Activated naive CD4-positive, alpha-beta T cell treated with anti-CD3 and anti-CD28 coated beads, Interleukin-2, amount 50 U/mL, for 72 hours (primary cell): Measurements from ENCODE around the gene IGF2R. TPM values are rescaled to one million over a fixed set of nuclear protein-coding genes. Genes with fewer than 3 reads are reported as not detected.
"Not testable (repeated sequence)": the region's sequence is repeated elsewhere in the genome, so short reads cannot be mapped to it uniquely, and the experiment has no call there.

Experiments
- ATAC-seq, 2 donors: fragments of 150-1000 bp; cut with Tn5 transposase; 2 replicates each; pipeline ENCODE4 v1.10.0; 2021; ENCODE audit warnings: mild to moderate bottlenecking in 2 of 2, moderate library complexity in 2 of 2
- DNase-seq, 2 donors: peaks; one replicate each; pipeline ENCODE4 v3.0.0; 2021 to 2022; ENCODE audit warnings: low spot score in 2 of 2
- H3K27ac Mint-ChIP-seq, 2 donors: one replicate each; pipeline ENCODE4 v1.8.0; 2022; ENCODE audit warnings: mild to moderate bottlenecking in 2 of 2, mixed read lengths in 2 of 2
- H3K36me3 Mint-ChIP-seq, 2 donors: one replicate each; pipeline ENCODE4 v1.8.0; 2022; ENCODE audit warnings: mixed read lengths in 2 of 2
- H3K9me3 Mint-ChIP-seq, 2 donors: one replicate each; pipeline ENCODE4 v1.8.0; 2022; ENCODE audit warnings: mixed read lengths in 2 of 2
- total RNA-seq, 2 donors: library from RNA; stranded (reverse); gene quantifications; one replicate each; pipeline ENCODE4 v1.2.3, GENCODE V29; 2022

The IGF2R gene
- total RNA-seq, 2 donors from 2014 or later, result 73.8 to 105 TPM

DNA sequence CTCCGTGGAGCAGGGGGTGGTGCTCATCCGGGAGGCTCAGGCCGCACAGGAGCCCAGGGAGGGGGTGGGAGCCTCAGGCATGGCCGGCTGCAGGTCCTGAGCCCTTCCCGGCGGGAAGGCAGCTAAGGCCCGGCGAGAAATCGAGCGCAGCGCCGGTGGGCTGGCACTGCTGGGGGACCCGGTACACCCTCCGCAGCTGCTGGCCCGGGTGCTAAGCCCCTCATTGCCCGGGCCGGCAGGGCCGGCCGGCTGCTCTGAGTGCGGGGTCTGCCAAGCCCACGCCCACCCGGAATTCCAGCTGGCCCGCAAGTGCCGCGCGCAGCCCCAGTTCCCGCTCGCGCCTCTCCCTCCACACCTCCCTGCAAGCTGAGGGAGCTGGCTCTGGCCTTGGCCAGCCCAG, 145.7 kb downstream of the IGF2R start:
- not testable (repeated sequence) for H3K27ac Mint-ChIP-seq, ATAC-seq, H3K9me3 Mint-ChIP-seq, DNase-seq
- peaks cover 4 to 12% of the 10 kb centered on the region in 2 donors for H3K36me3 Mint-ChIP-seq

DNA sequence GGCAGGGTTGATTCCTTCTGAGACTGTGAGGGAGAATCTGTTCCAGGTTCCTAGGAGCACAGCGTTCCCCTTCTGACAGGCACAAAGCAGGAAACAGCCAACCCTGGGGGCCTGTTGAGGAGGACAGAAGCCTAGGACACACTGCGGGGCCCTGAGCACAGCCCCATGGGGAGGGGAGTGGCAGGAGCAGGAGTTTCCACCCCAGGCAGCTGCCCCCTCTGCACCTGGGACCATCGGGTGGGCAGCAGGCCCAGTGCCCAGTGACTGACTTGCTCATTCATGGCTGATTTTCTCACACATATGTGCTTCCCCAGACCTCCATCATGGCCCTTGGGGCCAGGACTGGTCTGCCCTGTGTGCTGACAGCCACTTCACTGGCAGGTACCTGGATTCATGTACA, 146.5 kb downstream of the IGF2R start:
- DNase-seq, result no peak

DNA sequence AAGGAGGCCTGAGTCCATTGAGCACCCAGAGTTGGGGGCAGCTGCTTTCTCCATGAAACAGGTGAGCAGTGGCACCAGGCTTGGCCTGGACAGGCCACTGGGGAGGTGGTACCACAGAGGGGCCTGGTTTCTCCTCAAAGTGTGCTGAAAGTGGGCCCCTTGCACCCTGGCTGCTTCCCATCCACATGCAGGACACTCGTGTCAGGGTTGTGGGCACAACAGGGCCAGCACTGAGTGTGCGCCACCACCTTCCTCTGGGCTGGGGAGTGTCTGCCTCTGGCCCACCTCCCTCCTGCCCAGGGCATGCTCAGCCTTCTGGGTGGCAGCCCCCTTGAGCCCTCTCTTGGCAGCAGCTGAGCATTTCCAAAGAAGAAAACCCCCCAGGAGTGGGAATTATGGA, 147.5 kb downstream of the IGF2R start:
- ATAC-seq, result no peak

More for the DNA sequence above, 146.5 kb downstream of the IGF2R start:
- H3K27ac Mint-ChIP-seq, result peak overlapping the region in 1 of 2 donors; percentile 14
- H3K9me3 Mint-ChIP-seq, result peaks cover 4 to 5% of the 10 kb centered on the region in 2 donors
- H3K36me3 Mint-ChIP-seq, result peaks cover 5 to 12% of the 10 kb centered on the region in 2 donors
- ATAC-seq, result no peak

DNA sequence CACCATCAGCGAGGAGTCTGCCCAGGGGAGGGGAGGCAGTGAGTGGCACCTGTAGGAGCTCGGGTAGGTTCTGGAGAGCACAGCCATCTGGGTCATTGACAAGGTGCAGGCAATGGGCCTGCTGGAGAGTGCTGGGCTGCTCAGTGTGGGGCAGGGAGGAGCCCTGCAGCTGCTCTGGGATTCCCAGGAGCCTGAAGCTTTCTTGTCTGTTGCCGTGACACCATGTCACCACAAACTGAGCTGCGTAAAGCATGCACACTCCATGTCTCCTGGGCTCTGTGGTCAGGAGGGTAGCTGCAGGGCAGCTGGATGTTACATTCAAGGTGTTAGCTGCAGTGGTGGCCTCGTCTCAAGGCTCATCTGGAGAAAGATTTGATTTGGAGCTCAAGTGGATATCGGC, 148.3 kb downstream of the IGF2R start:
- H3K9me3 Mint-ChIP-seq, result peaks cover 4 to 5% of the 10 kb centered on the region in 2 donors
- peaks cover 5 to 12% of the 10 kb centered on the region in 2 donors for H3K36me3 Mint-ChIP-seq
- ATAC-seq, result no peak
- DNase-seq, result no peak
- no peak overlapping the region for H3K27ac Mint-ChIP-seq

More for the DNA sequence above, 147.5 kb downstream of the IGF2R start:
- H3K36me3 Mint-ChIP-seq, result peaks cover 5 to 12% of the 10 kb centered on the region in 2 donors
- no peak for DNase-seq
- H3K27ac Mint-ChIP-seq, result no peak overlapping the region
- peaks cover 4 to 5% of the 10 kb centered on the region in 2 donors for H3K9me3 Mint-ChIP-seq

DNA sequence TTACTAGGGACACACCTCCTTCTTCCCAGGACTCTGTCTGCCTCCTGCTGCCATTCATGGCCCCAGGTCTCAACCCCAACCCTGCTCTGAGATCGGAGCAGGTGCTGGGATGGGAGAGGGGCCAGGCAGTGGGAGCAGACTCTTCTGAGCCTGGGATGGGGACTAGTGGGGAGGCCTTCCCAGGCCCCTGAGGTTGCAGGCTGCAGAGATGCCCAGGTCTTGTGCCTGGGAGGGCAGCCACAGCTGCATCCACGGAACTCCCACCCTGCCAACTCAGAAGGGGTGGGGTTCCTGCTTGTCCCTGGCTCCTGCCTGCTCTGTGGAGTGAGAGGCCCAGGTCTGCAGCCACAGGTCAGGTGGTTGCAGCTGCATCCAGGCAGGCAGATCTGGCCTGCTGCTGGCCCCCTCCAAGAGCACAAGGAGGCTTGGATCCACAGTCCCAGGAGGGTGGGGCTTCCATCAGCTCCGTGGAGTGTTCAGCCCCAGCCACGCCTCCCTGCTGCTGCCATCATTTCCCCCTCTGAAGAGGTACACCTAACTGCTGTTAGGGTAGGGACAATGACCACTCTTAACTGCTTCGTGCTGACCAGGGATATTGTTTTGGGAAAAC, 149.8 kb downstream of the IGF2R start:
- peaks cover 5 to 11% of the 10 kb centered on the region in 2 donors for H3K36me3 Mint-ChIP-seq
- DNase-seq (no peak), ATAC-seq (no peak)
- H3K27ac Mint-ChIP-seq, result no peak overlapping the region
- peaks cover 4 to 5% of the 10 kb centered on the region in 2 donors for H3K9me3 Mint-ChIP-seq

DNA sequence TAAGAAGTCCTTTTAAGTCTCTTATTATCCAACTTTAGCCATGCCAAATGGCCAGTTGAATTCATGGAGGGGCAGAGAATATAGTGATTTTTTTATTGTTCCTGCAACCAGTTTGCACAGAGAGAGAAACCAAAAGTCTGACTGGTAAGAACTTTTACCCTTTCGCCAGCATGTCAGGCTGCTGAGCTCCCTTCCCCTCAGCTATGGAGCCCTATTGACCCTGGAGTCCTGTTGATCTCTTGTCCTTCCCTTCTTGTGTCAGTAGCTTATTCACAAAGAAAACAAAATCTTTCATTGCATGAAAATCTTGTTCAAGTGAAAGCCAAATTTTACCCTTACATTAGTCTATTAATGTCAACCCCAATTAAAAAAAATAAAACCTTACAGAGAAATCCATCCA, 151.2 kb downstream of the IGF2R start:
- no peak for DNase-seq
- Mint-ChIP-seq H3K36me3 (peaks cover 5 to 8% of the 10 kb centered on the region in 2 donors), H3K9me3 (peaks cover 4 to 5% of the 10 kb centered on the region in 2 donors), H3K27ac (no peak overlapping the region)
- ATAC-seq, result no peak

DNA sequence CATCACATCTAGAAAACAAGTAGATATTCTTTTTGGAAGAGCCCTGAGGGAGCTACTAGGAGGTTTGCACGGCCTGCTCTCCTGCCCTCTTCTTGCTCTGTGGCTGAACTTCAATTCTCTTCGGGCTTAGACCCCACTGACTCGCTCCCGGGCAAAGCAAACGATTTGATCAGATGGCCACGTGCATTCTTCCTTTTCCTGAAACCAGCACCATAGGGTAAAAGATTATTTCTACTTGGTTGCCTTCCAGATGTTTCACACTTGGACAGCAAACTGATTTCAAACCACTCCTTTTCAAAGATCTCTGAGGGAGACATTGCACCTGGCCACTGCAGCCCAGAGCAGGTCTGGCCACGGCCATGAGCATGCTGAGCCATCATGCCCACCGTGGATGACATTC, 152.7 kb downstream of the IGF2R start, which contains the start of gene SLC22A1:
Gene SLC22A1, plus strand, starts transcription at position 258 of the 400 bp plus-strand sequence. Its CDS starts 121 bp downstream, at position 379.
- peak within 1 kb of the TSS in 1 of 2 donors; percentile 36 for H3K27ac Mint-ChIP-seq

DNA sequence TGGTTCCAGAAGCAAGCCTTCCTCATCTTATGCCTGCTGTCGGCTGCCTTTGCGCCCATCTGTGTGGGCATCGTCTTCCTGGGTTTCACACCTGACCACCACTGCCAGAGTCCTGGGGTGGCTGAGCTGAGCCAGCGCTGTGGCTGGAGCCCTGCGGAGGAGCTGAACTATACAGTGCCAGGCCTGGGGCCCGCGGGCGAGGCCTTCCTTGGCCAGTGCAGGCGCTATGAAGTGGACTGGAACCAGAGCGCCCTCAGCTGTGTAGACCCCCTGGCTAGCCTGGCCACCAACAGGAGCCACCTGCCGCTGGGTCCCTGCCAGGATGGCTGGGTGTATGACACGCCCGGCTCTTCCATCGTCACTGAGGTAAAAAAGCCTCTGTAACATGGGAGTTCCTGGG, 153.1 kb downstream of the IGF2R start:
- ATAC-seq (no peak), DNase-seq (no peak)
- peaks cover 5 to 8% of the 10 kb centered on the region in 2 donors for H3K36me3 Mint-ChIP-seq

More for the DNA sequence above, 152.7 kb downstream of the IGF2R start, which contains the start of gene SLC22A1:
- Mint-ChIP-seq H3K9me3 (peaks cover 4 to 5% of the 10 kb centered on the region in 2 donors), H3K36me3 (peaks cover 5 to 8% of the 10 kb centered on the region in 2 donors)
- DNase-seq (no peak), ATAC-seq (no peak)

DNA sequence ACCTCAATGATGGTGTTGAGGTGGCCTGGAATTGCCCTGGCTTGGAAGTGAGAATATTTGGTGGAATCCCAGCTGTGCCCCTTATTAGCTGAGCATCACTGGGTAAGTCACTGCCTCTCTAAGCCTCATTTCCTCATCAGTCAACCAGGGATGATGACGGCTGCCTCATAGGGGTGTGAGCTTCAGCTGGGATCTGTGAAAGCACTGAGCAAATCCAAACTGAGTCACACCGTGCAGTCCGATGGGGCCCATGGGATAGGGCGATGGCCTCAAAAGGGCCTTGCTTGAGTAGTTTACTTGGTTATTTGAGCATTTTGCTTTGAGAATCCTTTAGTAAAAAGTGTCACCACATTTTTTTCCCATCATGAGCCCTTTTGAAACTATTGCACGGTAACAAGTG, 153.9 kb downstream of the IGF2R start:
- ATAC-seq (no peak), DNase-seq (no peak)
- H3K9me3 Mint-ChIP-seq, result peaks cover 2 to 3% of the 10 kb centered on the region in 2 donors
- peaks cover 3 to 5% of the 10 kb centered on the region in 2 donors for H3K36me3 Mint-ChIP-seq
- no peak overlapping the region for H3K27ac Mint-ChIP-seq

More for the DNA sequence above, 153.1 kb downstream of the IGF2R start:
- Mint-ChIP-seq H3K9me3 (peaks cover 4 to 5% of the 10 kb centered on the region in 2 donors), H3K27ac (peak overlapping the region in 1 of 2 donors; percentile 36)

DNA sequence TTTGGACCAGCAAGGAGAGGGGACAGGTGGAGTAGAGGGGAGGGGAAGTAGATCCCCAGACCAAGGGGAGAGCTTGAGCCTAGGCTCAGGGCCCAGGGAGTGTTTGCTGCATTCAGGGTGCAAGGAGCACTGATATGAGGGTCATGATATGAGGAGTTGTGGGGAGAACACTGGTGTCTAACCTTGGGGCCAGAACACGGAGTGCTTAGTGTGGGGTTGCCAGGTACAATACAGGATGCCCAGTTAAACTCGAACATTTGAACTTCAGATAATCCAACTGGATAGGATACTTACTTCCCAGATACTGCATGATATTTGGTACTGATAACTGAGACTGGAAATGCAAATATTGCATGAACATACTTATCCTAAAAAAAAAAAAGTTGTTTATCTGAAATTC, 155.1 kb downstream of the IGF2R start:
- peak in 1 of 2 donors; percentile 19 for ATAC-seq
- Mint-ChIP-seq H3K9me3 (no peaks in the 10 kb centered on the region), H3K36me3 (peaks cover 0 to 5% of the 10 kb centered on the region in 2 donors), H3K27ac (no peak overlapping the region)
- DNase-seq, result no peak

DNA sequence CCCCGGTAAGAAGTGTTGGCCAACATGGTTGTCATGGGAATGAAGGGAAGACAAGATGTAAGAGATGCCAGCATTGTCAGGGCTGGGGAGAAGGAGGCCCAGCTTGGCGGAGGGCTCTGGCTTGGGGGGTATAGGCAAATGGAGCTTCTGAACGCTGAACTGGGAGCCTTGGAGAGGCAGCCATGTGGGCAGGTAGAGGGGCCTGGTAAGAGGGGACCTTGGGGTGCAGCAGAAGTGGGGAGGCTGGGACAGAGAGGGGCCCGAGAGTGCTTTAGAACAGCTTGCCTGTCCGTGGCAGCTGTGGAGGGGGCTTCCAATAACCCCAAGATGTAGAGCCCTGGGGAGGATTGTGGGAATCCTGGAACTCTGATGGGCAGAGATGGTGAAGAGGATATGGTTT, 155.7 kb downstream of the IGF2R start:
- ATAC-seq (no peak), DNase-seq (no peak)
- peaks cover 0 to under 1% of the 10 kb centered on the region in 2 donors for H3K36me3 Mint-ChIP-seq
- no peaks in the 10 kb centered on the region for H3K9me3 Mint-ChIP-seq
- peak overlapping the region in 1 of 2 donors; percentile 34 for H3K27ac Mint-ChIP-seq

DNA sequence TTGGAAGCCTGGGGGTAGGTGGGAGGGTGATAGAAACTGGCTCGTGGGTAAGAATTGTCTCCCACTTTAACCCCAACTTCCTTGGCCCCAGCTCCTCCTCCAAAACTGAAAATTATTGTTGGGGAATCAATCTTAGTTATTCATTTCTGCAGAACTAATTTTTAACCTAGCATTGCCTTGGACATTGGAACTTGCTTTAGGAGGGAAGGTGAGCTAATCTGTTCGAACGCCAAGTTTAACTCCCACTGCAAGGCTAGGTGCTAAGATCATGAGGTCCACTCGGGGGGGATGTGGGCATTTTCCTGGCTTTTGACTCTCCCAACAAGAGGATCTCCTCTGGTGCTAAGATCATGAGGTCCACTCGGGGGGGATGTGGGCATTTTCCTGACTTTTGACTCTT, 156.2 kb downstream of the IGF2R start:
- not testable (repeated sequence) for H3K27ac Mint-ChIP-seq, ATAC-seq, DNase-seq, H3K9me3 Mint-ChIP-seq, H3K36me3 Mint-ChIP-seq

DNA sequence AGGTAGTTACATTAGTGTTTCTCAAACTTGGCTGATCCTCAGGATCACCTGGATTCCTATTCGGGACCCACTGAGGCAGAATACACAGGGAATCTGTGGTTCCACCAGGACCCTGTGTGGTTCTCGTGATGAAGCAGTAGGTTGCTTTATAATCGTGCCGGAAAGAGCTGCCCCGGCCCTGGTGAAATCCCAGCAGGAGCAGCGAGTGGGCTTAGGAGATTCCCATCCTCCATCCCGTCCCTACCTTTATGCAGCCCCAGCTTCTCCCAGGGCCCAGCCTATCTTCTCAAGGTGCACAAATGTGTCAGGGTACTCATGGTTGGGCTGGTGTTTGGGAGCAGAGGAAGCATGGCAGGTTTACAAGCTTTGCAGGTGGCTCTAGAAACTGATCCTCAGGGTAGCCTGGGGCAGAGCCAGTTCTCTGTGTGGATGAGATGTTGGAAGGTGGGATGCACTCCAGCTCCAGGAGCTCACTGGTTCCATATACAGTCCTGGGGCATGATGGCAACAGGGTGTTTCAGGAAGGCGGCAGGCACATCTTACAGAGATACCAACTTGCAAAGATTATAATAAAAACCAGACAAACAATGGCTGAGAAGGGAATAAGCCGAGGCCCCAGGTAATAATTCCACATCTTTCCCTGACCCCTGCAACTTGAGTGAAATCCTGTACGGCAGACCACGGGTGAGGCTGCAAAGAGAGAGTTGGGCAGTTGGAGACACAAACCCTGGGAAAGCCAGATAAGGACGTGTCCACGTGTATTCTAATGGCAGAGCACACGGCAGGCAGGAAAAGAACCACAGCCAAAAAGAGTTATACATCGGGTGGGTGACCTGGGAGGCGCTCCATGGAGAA, 158.6 kb downstream of the IGF2R start:
- DNase-seq (no peak), ATAC-seq (no peak)
- H3K36me3 Mint-ChIP-seq, result no peaks in the 10 kb centered on the region
- H3K9me3 Mint-ChIP-seq, result no peaks in the 10 kb centered on the region
- peak overlapping the region in 1 of 2 donors; percentile 86 for H3K27ac Mint-ChIP-seq

DNA sequence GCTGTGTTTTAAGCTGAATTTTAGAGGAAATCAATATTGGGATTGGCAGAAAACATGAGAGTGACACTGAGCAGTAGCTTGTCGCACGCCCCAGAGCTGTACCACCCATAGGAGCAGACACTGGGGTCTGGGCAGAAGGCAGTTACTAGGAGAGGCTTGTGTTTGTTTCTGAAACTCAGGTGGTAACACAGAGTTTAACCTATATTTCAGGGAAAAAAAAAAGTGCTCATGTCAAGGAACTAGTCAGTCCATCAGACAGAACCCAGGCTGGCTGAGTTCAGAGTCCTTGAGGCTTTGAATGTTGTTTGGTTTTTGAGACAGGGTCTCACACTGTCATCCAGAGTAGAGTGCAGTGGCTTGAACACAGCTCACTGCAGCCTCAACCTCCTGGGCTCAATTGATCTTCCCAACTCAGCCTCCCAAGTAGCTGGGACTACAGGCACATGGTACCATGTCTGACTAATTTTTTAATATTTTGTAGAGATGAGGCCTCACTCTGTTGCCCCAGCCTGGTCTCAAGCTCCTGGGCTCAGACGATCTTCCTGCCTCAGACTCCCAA, 159.3 kb downstream of the IGF2R start:
- ATAC-seq, result no peak

DNA sequence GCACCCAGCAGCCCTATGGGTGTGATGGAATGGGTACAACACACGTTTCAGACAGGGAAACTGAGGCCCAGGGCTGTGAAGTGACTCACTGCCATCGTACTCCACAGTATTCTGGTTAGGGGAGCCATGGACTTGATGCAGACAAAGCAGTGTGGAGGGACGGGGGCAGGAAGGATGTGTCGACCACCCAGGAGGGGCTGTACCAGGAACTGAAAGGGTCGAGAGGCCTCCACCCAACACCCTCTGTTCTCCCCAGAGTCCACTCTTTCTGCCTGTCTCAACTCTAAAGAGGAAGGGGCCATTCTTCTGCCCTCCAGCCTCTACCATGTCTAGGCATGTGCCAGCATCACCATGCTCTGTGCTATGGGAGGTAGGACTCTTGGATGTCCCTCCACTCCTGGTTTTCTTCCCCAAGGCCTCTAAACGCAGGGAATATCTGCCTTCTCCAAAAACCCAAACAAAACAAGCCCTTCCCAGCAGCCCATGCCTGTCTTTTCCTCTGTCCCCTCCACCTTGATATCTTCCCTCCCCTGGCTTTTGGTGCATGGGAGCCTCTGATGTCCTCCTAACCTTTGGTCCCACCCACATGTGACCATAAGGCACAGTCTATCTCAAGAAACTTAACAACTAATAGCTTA, 160.1 kb downstream of the IGF2R start:
- no peak for ATAC-seq
- Mint-ChIP-seq H3K36me3 (peaks cover 0 to 5% of the 10 kb centered on the region in 2 donors), H3K9me3 (no peaks in the 10 kb centered on the region), H3K27ac (no peak overlapping the region)
- no peak for DNase-seq

More for the DNA sequence above, 159.3 kb downstream of the IGF2R start:
- Mint-ChIP-seq H3K9me3 (no peaks in the 10 kb centered on the region), H3K27ac (peak overlapping the region in 1 of 2 donors; percentile 86), H3K36me3 (peaks cover 0 to 1% of the 10 kb centered on the region in 2 donors)
- DNase-seq, result no peak

DNA sequence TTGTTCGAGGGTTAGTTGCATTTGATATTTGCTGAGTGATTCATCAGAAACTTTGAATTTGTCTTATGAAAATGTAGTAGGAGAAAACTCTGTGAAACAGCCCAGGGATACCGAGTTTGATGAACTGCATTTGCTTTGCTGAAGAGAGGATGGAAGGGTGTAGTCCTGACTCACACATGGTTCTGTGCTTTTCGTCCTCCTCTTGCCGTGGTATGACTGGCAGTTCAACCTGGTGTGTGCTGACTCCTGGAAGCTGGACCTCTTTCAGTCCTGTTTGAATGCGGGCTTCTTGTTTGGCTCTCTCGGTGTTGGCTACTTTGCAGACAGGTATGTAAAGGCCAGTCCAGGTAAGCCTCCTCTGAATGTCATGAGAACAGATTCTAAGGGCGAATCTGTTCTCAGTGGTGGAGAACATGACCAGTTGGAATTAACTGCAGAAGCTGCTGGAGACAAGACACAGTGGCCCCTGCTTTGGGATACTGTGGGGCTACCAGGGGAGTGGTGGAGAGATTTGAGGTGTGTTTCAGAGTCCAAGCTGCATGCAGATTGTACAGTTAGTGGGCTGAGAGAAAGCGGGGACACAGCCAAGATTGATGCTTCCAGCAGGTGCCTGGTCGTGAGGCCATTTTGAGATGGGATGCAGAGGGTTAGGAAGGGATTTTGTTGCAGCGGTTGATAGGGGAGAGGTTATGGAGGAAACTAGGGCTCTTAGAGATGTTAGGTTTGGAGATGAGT, 161.2 kb downstream of the IGF2R start:
- Mint-ChIP-seq H3K27ac (peak overlapping the region in 1 of 2 donors; percentile 65), H3K9me3 (no peaks in the 10 kb centered on the region)
- ATAC-seq, result peak in 1 of 2 donors; percentile 39

More for the DNA sequence above, 161.2 kb downstream of the IGF2R start:
- no peak for DNase-seq
- H3K36me3 Mint-ChIP-seq, result peaks cover 0 to 5% of the 10 kb centered on the region in 2 donors
